SK-N-SH (cell line): ENCODE data around the gene FAM221A. TPM values are rescaled to one million over a fixed set of nuclear protein-coding genes. Genes with fewer than 3 reads are reported as not detected.

Source experiments
- CTCF ChIA-PET: fragments of 300-600, 350-600 bp; formaldehyde crosslinking; extraction: SDS; loops from one replicate; lab custom pipeline; 2021; lab: Yijun Ruan, JAX
- POLR2A ChIA-PET: fragments of 350-600 bp; sonication (Branson Sonifier 250); formaldehyde crosslinking; extraction: SDS; loops from one replicate; lab custom pipeline; 2020; ENCODE audit warnings: antibody characterized with exemption, inconsistent platforms; lab: Yijun Ruan, JAX
- DNase-seq: peaks from one replicate; pipeline ENCODE4 v3.0.0; 2012
- H2AFZ ChIP-seq: fragments of 200-600 bp; sonication (generic); 2 replicates; pipeline ENCODE4 v1.8.1; 2016; ENCODE audit warnings: antibody characterized with exemption, mild to moderate bottlenecking, low read depth
- H3F3A ChIP-seq: fragments of 200-600 bp; sonication (generic); replicated peaks from 2 replicates; pipeline ENCODE3; 2016; ENCODE audit warnings: antibody characterized with exemption, mild to moderate bottlenecking; ENCODE audit not compliant: insufficient read depth
- H3K27ac ChIP-seq, 2 experiments: fragments of 200-500 bp in 1 of 2; fragments of 200-600 bp in 1 of 2; sonication (Bioruptor generic) in 1 of 2; sonication (generic), shearing (Covaris generic) in 1 of 2; 2 replicates each; pipeline versions ENCODE4 v1.5.1 to v1.6.1; 2014 to 2016; ENCODE audit warnings: low read depth in 2 of 2, inconsistent platforms in 1 of 2, low read length in 1 of 2, mild to moderate bottlenecking in 1 of 2, mixed read lengths in 1 of 2
- H3K27me3 ChIP-seq: fragments of 200-600 bp; sonication (generic), shearing (Covaris generic); 2 replicates; pipeline ENCODE4 v1.6.1; 2016; ENCODE audit warnings: mixed run types; ENCODE audit not compliant: insufficient read depth
- H3K36me3 ChIP-seq, 2 experiments: fragments of 200-500 bp in 1 of 2; fragments of 200-600 bp in 1 of 2; sonication (Bioruptor generic) in 1 of 2; sonication (generic) in 1 of 2; replicated peaks in 1 of 2; 2 replicates each; pipeline versions ENCODE3 to v1.5.1; 2014 to 2016; ENCODE audit warnings: low read length in 1 of 2, mild to moderate bottlenecking in 1 of 2; ENCODE audit not compliant: insufficient read depth in 2 of 2, control insufficient read depth in 1 of 2
- H3K4me1 ChIP-seq, 2 experiments: fragments of 200-500 bp in 1 of 2; fragments of 200-600 bp in 1 of 2; sonication (Bioruptor generic) in 1 of 2; sonication (generic), shearing (Covaris generic) in 1 of 2; 2 replicates each; pipeline versions ENCODE4 v1.5.1 to v1.6.1; 2014 to 2016; ENCODE audit warnings: low read depth in 1 of 2, low read length in 1 of 2, mixed run types in 1 of 2; ENCODE audit not compliant: insufficient read depth in 2 of 2, control insufficient read depth in 1 of 2
- H3K4me2 ChIP-seq: fragments of 200-600 bp; sonication (generic), shearing (Covaris generic); 2 replicates; pipeline ENCODE4 v1.6.1; 2017; ENCODE audit warnings: mixed run types
- H3K4me3 ChIP-seq, 2 experiments: fragments of 200-500 bp in 1 of 2; fragments of 200-600 bp in 1 of 2; sonication (Bioruptor generic) in 1 of 2; sonication (generic), shearing (Covaris generic) in 1 of 2; 2 replicates each; pipeline versions ENCODE4 v1.5.1 to v1.8.1; 2014 to 2016; ENCODE audit warnings: low read depth in 2 of 2, inconsistent platforms in 1 of 2, low read length in 1 of 2, mild to moderate bottlenecking in 1 of 2, mixed read lengths in 1 of 2, moderate library complexity in 1 of 2
- H3K79me2 ChIP-seq: fragments of 200-600 bp; sonication (generic); 2 replicates; pipeline ENCODE4 v1.8.1; 2017; ENCODE audit warnings: mild to moderate bottlenecking; ENCODE audit not compliant: insufficient read depth
- H3K9ac ChIP-seq: fragments of 200-600 bp; sonication (generic); 2 replicates; pipeline ENCODE4 v1.6.1; 2017; ENCODE audit warnings: mixed run types
- H3K9me2 ChIP-seq: fragments of 200-600 bp; sonication (generic); 2 replicates; pipeline ENCODE4 v1.6.1; 2017; ENCODE audit warnings: mixed run types
- H3K9me3 ChIP-seq: fragments of 200-600 bp; sonication (generic); 2 replicates; pipeline ENCODE4 v1.6.1; 2017; ENCODE audit warnings: mixed run types, mild to moderate bottlenecking, moderate library complexity
- H4K20me1 ChIP-seq: fragments of 200-600 bp; sonication (generic); 2 replicates; pipeline ENCODE4 v1.6.1; 2017; ENCODE audit warnings: mild to moderate bottlenecking, mixed run types; ENCODE audit not compliant: insufficient read depth
- CTCF ChIP-seq: fragments of 200-600 bp; sonication (generic); IDR thresholded peaks from 2 replicates; pipeline ENCODE4 v1.6.1; 2017; ENCODE audit warnings: antibody characterized with exemption, mild to moderate bottlenecking, moderate library complexity
- ELF1 ChIP-seq: IDR thresholded peaks from 2 replicates; pipeline ENCODE4 v1.4.0; 2012
- EP300 ChIP-seq, 2 experiments: IDR thresholded peaks; 2 replicates each; pipeline versions ENCODE4 v1.4.0 to v1.6.1; 2012; ENCODE audit warnings: borderline replicate concordance in 1 of 2, low read depth in 1 of 2, low read length in 1 of 2
- EZH2phosphoT487 ChIP-seq: fragments of 200-600 bp; sonication (generic); IDR thresholded peaks from 2 replicates; pipeline ENCODE4 v1.6.1; 2017; ENCODE audit warnings: low read depth, mixed run types, mild to moderate bottlenecking, antibody characterized with exemption, moderate library complexity, borderline replicate concordance
- FOSL2 ChIP-seq: IDR thresholded peaks from 2 replicates; pipeline ENCODE4 v1.4.0; 2012; ENCODE audit warnings: low read depth, mild to moderate bottlenecking, moderate library complexity, borderline replicate concordance
- FOXJ3 ChIP-seq: sonication (generic); formaldehyde crosslinking; IDR thresholded peaks from 2 replicates; pipeline ENCODE4 v1.5.1; 2020; ENCODE audit warnings: mild to moderate bottlenecking, missing genetic modification reagents
- GABPA ChIP-seq: IDR thresholded peaks from 2 replicates; pipeline ENCODE4 v1.4.0; 2012; ENCODE audit warnings: low read depth, mild to moderate bottlenecking
- IRF3 ChIP-seq: fragments of 150-350 bp; IDR thresholded peaks from 2 replicates; pipeline ENCODE4 v1.6.1; 2016; ENCODE audit warnings: mild to moderate bottlenecking, low read depth, low read length
- JUND ChIP-seq: IDR thresholded peaks from 2 replicates; pipeline ENCODE4 v1.4.0; 2012
- MAX ChIP-seq: IDR thresholded peaks from 2 replicates; pipeline ENCODE4 v1.4.0; 2012; ENCODE audit warnings: low read depth
- MXI1 ChIP-seq: IDR thresholded peaks from 2 replicates; pipeline ENCODE4 v1.6.1; 2012; ENCODE audit warnings: mild to moderate bottlenecking, low read depth, low read length, improper control_type of control experiment
- PBX3 ChIP-seq: IDR thresholded peaks from 2 replicates; pipeline ENCODE4; 2012
- RCOR1 ChIP-seq: fragments of 150-350 bp; IDR thresholded peaks from 2 replicates; pipeline ENCODE4 v1.6.1; 2017; ENCODE audit warnings: antibody characterized with exemption, low read length
- REST ChIP-seq: IDR thresholded peaks from 2 replicates; pipeline ENCODE4 v1.6.1; 2012; ENCODE audit warnings: mild to moderate bottlenecking, low read depth, low read length, moderate library complexity
- SMC3 ChIP-seq: IDR thresholded peaks from 2 replicates; pipeline ENCODE4 v1.6.1; 2012; ENCODE audit warnings: low read depth, low read length, improper control_type of control experiment
- TEAD4 ChIP-seq: IDR thresholded peaks from 2 replicates; pipeline ENCODE4 v1.4.0; 2012; ENCODE audit warnings: mild to moderate bottlenecking, borderline replicate concordance; ENCODE audit not compliant: insufficient read depth
- USF2 ChIP-seq: fragments of 150-350 bp; IDR thresholded peaks from 2 replicates; pipeline ENCODE4 v1.6.1; 2017; ENCODE audit warnings: antibody characterized with exemption, low read length, low read depth, borderline replicate concordance
- ZBTB33 ChIP-seq: IDR thresholded peaks from 2 replicates; pipeline ENCODE4 v1.4.0; 2012; ENCODE audit warnings: low read depth, borderline replicate concordance
- WGBS: methylation state at CpG from one replicate; pipeline ENCODE4 v1.1.6; 2017; ENCODE audit warnings: low lambda C conversion rate; 5-methylcytosine and 5-hydroxymethylcytosine counted together
- polyA plus RNA-seq, 3 experiments: library from polyadenylated mRNA; depleted of rRNA; stranded (reverse); fragments of >200 nt; gene quantifications; 2 replicates each; pipeline ENCODE4 v1.2.3, GENCODE V29; 2012

Gene FAM221A
- polyA plus RNA-seq, 1 of the 3 experiments (the other 2 are of a cell fraction), result 9.7 TPM

GRCh38 chr7:23689165-23689564, 9.2 kb downstream of the FAM221A start:
- Histone ChIP-seq H3K4me1 (no peaks in the 10 kb centered on the region), H3K4me2 (no peak overlapping the region), H3K27ac (no peak overlapping the region), H3K27me3 (no peaks in the 10 kb centered on the region), H3F3A (no peaks in the 10 kb centered on the region), H3K79me2 (no peaks in the 10 kb centered on the region), H3K9ac (no peak overlapping the region), H3K9me3 (0 out of 2 replicates have a peak, but pooled peaks cover 5% of the 10 kb centered on the region), H3K36me3 (peaks cover 4 to 27% of the 10 kb centered on the region in 2 experiments), H2AFZ (no peak overlapping the region), H3K9me2 (no peaks in the 10 kb centered on the region), H3K4me3 (no peak overlapping the region), H4K20me1 (no peaks in the 10 kb centered on the region)
- TF ChIP-seq FOSL2, result no peak
- TF ChIP-seq REST, result no peak
- no peak for TF ChIP-seq FOXJ3 (CRISPR knock-in tag)
- TF ChIP-seq RCOR1, result no peak
- no peak for TF ChIP-seq GABPA
- TF ChIP-seq SMC3, result no peak
- no peak for TF ChIP-seq MXI1
- no peak for TF ChIP-seq PBX3
- TF ChIP-seq EP300 (IDR thresholded peaks at IDR 0.05; ENCODE audit: borderline replicate concordance in 1 of 2, low read depth in 1 of 2, low read length in 1 of 2), result no peak
- no peak for TF ChIP-seq EZH2phosphoT487
- no peak for TF ChIP-seq JUND
- no peak for TF ChIP-seq IRF3
- no peak for TF ChIP-seq CTCF
- TF ChIP-seq ELF1, result no peak
- no peak for TF ChIP-seq MAX
- no peak for TF ChIP-seq USF2
- no peak for TF ChIP-seq ZBTB33
- no peak for TF ChIP-seq TEAD4
- WGBS, result 75% methylated on average over 4 of the region's 4 CpGs
- CTCF ChIA-PET, result interaction anchor here (1.6 kb wide), 1 partner anchor 142 kb away, joined by 5 read pairs; no protein-coding TSS in a partner anchor
- POLR2A ChIA-PET, result no interaction called here
- no peak for DNase-seq
